D721Med (cell line): Measurements from ENCODE around the gene ERCC1.

Experiments used
- DNase-seq: peaks from one replicate; pipeline ENCODE4 v3.0.0; 2011; ENCODE audit warnings: low spot score; ENCODE audit not compliant: insufficient read length
- FAIRE-seq: peaks from 2 replicates; lab custom pipeline; 2011; peaks lifted over from hg19 to GRCh38; lab: Jason Lieb, UNC
- CTCF ChIP-seq: IDR thresholded peaks from 2 replicates; pipeline ENCODE4 v1.5.1; 2012; ENCODE audit warnings: mild to moderate bottlenecking, control low read depth; ENCODE audit not compliant: insufficient read depth; ENCODE audit errors: missing control alignments

Gene ERCC1

GRCh38 chr19:45446295-45446694 lies 22.6 kb upstream of the ERCC1 start:
- no peak for DNase-seq
- no peak for FAIRE-seq

GRCh38 chr19:45445139-45445538 lies 21.4 kb upstream of the ERCC1 start:
- no peak for TF ChIP-seq CTCF
- DNase-seq (no peak), FAIRE-seq (no peak)

More at GRCh38 chr19:45446295-45446694, 22.6 kb upstream of the ERCC1 start:
- TF ChIP-seq CTCF, result peak; percentile 40

GRCh38 chr19:45444318-45445041 lies 20.8 kb upstream of the ERCC1 start:
- no peak for TF ChIP-seq CTCF
- DNase-seq (peak; percentile 83), FAIRE-seq (no peak)

- DNase-seq, result peak; percentile 89
Observed at GRCh38 chr19:45443462-45444317, 20.0 kb upstream of the ERCC1 start.

GRCh38 chr19:45442778-45443461 lies 19.2 kb upstream of the ERCC1 start:
- no peak for DNase-seq
- TF ChIP-seq CTCF, result no peak
- no peak for FAIRE-seq

More at GRCh38 chr19:45443462-45444317, 20.0 kb upstream of the ERCC1 start:
- no peak for FAIRE-seq
- no peak for TF ChIP-seq CTCF

- no peak for TF ChIP-seq CTCF
- DNase-seq (no peak), FAIRE-seq (no peak)
Observed at GRCh38 chr19:45442408-45442777, 18.7 kb upstream of the ERCC1 start.
